HFFc6 (cell line): ENCODE data around the gene SOX12. TPM values are rescaled to one million over a fixed set of nuclear protein-coding genes. Genes with fewer than 3 reads are reported as not detected.
"Not testable (repeated sequence)": the region's sequence is repeated elsewhere in the genome, so short reads cannot be mapped to it uniquely, and the experiment has no call there.

Source experiments
- DNase-seq: peaks from one replicate; pipeline ENCODE4 v3.0.0-alpha.2; 2018
- H3K27ac Mint-ChIP-seq: 2 replicates; pipeline ENCODE4 v1.8.0; 2020; ENCODE audit warnings: mild to moderate bottlenecking, mixed read lengths
- H3K27me3 Mint-ChIP-seq: 2 replicates; pipeline ENCODE4 v1.8.0; 2021; ENCODE audit warnings: mild to moderate bottlenecking, moderate library complexity, mixed read lengths; ENCODE audit not compliant: insufficient read depth
- H3K36me3 Mint-ChIP-seq: 2 replicates; pipeline ENCODE4 v1.8.0; 2021; ENCODE audit warnings: low read depth, mixed read lengths
- H3K4me1 Mint-ChIP-seq: 2 replicates; pipeline ENCODE4 v1.8.0; 2020; ENCODE audit warnings: low read depth, mixed read lengths
- H3K4me3 Mint-ChIP-seq: 2 replicates; pipeline ENCODE4 v1.8.0; 2020; ENCODE audit warnings: mild to moderate bottlenecking, moderate library complexity, mixed read lengths
- H3K9me3 Mint-ChIP-seq: 2 replicates; pipeline ENCODE4 v1.8.0; 2020; ENCODE audit warnings: mild to moderate bottlenecking, mixed read lengths
- CTCF ChIP-seq: fragments of 200-600 bp; sonication (generic); IDR thresholded peaks from 2 replicates; pipeline ENCODE4 v1.5.0; 2021; ENCODE audit warnings: antibody characterized with exemption, mild to moderate bottlenecking
- total RNA-seq, 6 experiments: library from RNA; stranded (reverse); fragmentation: NEBNext Ultra II Directional; extraction: Animal tissue kit (Norgen Biotek cat#: 25700); gene quantifications; 2 replicates in 1 of 6; 3 replicates in 5 of 6; pipeline ENCODE4 v1.2.3, GENCODE V29; 2021

SOX12 gene
- total RNA-seq, 6 experiments from 2014 or later = 24.5 to 26.3 (median 25.0) TPM

DNA sequence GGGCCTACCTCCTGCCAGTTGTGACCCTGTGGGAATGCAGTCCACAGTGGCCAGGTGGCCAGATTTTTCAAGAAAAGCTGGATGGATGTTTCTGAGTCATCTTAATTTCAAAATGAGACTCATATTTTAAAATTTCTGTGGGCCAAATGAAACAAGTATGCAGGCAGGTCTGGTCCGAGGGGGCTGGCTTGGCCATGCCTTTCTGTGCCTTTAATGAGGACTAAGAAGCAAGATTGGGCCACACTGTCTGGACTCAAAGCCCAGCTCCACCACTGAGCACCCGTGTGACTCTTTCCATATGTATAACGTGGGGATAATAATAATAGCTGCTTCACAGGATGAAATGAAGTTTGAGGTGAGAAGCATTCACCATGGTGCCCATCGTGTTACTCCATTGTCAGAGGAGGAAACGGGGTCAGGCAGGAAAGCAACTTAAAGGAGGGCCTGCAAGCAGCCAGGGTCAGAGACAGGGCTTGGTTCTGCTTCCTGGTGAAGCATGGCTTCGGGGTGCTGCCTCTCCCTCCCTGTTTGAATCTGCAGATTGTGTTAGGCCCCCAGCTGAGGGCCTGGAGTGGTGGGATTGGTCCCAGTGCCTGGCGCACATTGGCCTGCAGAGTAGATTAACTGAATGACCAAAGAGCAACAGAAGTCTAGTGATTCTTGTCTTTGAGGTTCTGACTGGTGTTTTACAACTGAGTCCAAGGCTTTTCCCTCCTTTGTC, 3.8 kb downstream of the SOX12 start:
- no peak for TF ChIP-seq CTCF
- no peak for DNase-seq
- Mint-ChIP-seq H3K4me3 (peak overlapping the region; percentile 88), H3K9me3 (no peaks in the 10 kb centered on the region), H3K4me1 (peaks cover 34% of the 10 kb centered on the region), H3K27me3 (peaks cover 7% of the 10 kb centered on the region), H3K27ac (peak overlapping the region; percentile 65), H3K36me3 (peaks cover 15% of the 10 kb centered on the region)

DNA sequence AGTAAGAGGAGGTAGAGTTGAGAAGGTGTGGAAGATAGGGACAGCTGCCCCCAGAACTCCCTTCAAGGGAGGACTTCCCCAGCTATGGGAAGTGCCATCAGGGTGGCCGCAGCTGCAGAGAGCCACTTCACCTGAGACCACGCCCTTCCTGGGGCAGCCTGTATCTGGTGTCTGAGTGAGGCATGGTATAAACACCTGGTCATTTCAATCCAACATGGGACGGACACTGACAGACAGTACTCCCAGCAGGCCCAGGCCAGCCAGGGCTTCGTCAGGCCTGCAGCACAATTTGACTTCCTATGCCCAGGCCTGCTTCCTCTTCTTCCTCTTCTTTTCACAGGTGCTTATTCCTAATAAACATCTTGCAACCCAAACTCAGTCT, 4.5 kb downstream of the SOX12 start:
- TF ChIP-seq CTCF = no peak
- H3K36me3 Mint-ChIP-seq = peaks cover 15% of the 10 kb centered on the region
- H3K27ac Mint-ChIP-seq = peak overlapping the region; percentile 65
- peaks cover 6% of the 10 kb centered on the region for H3K27me3 Mint-ChIP-seq
- no peak for DNase-seq
- no peaks in the 10 kb centered on the region for H3K9me3 Mint-ChIP-seq
- H3K4me3 Mint-ChIP-seq = no peak overlapping the region
- H3K4me1 Mint-ChIP-seq = peaks cover 34% of the 10 kb centered on the region

GRCh38 chr20:330233-331149, 5.1 kb downstream of the SOX12 start:
- peaks cover 34% of the 10 kb centered on the region for H3K4me1 Mint-ChIP-seq
- no peaks in the 10 kb centered on the region for H3K9me3 Mint-ChIP-seq
- H3K27ac Mint-ChIP-seq = peak overlapping the region; percentile 65
- peak overlapping the region; percentile 5; the same call in 1 of the 2 replicates for H3K4me3 Mint-ChIP-seq
- peak; percentile 61 for DNase-seq
- peaks cover 5% of the 10 kb centered on the region for H3K27me3 Mint-ChIP-seq
- H3K36me3 Mint-ChIP-seq = peaks cover 15% of the 10 kb centered on the region
- peak; percentile 95 for TF ChIP-seq CTCF

DNA sequence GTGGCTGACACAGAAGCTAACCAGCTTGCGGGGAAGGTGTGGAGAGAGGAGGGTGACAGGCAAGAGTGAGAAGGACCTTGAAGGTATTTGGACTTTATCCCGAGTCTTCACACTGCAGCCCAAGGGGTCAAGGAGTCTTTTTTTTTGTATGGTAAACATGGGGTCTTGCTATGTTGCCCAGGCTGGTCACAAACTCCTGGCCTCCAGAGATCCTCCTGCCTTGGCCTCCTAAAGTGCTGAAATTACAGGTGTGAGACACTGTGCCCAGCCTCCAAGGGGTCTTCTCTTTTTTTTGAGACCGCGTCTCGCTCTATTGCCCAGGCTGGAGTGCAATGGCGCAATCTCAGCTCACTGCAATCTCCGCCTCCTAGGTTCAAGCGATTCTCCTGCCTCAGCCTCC, 9.2 kb downstream of the SOX12 start:
- no peak for DNase-seq
- peaks cover 2% of the 10 kb centered on the region; the same call in 1 of the 2 replicates for H3K27me3 Mint-ChIP-seq
- H3K4me1 Mint-ChIP-seq = peaks cover 14% of the 10 kb centered on the region
- no peak overlapping the region for H3K27ac Mint-ChIP-seq
- TF ChIP-seq CTCF = no peak
- H3K36me3 Mint-ChIP-seq = no peaks in the 10 kb centered on the region
- no peak overlapping the region for H3K4me3 Mint-ChIP-seq
- H3K9me3 Mint-ChIP-seq = no peaks in the 10 kb centered on the region

- H3K36me3 Mint-ChIP-seq, H3K4me1 Mint-ChIP-seq, H3K27ac Mint-ChIP-seq: not testable (repeated sequence)
Observed at GRCh38 chr20:336040-336439, 10.7 kb downstream of the SOX12 start.

DNA sequence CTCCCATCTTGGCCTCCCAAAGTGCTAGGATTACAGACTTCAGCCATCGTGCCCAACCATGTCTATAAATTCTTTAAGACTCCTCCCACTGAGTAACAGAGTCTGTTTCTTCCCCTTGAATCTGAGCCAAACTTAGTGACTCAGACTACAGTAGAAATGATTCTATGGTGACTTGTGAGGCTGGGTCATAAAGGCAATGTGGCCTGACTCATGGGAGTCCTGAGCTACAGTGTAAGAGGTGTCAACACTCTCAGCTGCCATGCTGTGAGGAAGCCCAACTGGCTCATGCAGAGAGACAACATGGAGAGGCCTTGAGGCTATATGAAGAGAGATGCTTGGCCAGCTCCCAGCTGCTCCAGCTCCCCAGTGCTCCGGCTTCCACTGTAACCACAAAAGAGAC, 16.3 kb downstream of the SOX12 start:
- TF ChIP-seq CTCF = no peak
- peak overlapping the region; percentile 80 for H3K27ac Mint-ChIP-seq
- H3K36me3 Mint-ChIP-seq = peaks cover 37% of the 10 kb centered on the region
- H3K9me3 Mint-ChIP-seq = peaks cover 40% of the 10 kb centered on the region
- H3K4me1 Mint-ChIP-seq = peaks cover 16% of the 10 kb centered on the region
- peak; percentile 94 for DNase-seq
- peak overlapping the region; percentile 30; the same call in 1 of the 2 replicates for H3K4me3 Mint-ChIP-seq
- H3K27me3 Mint-ChIP-seq = peaks cover 8% of the 10 kb centered on the region

More at GRCh38 chr20:336040-336439, 10.7 kb downstream of the SOX12 start:
- H3K27me3 Mint-ChIP-seq, H3K9me3 Mint-ChIP-seq, DNase-seq, H3K4me3 Mint-ChIP-seq: not testable (repeated sequence)
